GM20431 (cell line): ENCODE results near the gene DPYD.
"Not testable (repeated sequence)": the region's sequence is repeated elsewhere in the genome, so short reads cannot be mapped to it uniquely, and the experiment has no call there.

Experiments
- in situ Hi-C: fragments of 300-500 bp; cut with MseI, MboI; formaldehyde crosslinking; loops from one replicate; pipeline ENCODE4 v1.15.0; 2020; ENCODE audit warnings: low sequenced_read_pairs; ENCODE audit not compliant: unreplicated experiment

DPYD gene

DNA sequence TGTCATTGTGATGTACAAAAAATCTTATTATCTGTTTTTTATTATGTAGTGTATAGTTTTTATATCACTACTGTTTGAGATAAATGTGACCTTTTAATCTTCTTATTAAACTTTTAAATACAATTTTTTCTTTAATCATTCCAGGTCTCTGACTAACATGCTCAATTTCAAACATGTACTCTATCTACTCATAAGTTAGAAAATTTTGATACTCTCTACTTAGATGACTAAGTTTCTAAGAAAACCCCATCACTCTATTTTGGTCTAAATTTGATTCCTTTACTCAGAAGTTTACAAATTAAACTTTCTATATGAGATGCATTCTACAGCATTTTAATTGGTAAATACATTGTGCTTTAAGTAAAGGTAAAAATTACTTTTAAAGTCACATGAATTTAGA, 655.2 kb downstream of the DPYD start:
- in situ Hi-C loops = no loop called here

DNA sequence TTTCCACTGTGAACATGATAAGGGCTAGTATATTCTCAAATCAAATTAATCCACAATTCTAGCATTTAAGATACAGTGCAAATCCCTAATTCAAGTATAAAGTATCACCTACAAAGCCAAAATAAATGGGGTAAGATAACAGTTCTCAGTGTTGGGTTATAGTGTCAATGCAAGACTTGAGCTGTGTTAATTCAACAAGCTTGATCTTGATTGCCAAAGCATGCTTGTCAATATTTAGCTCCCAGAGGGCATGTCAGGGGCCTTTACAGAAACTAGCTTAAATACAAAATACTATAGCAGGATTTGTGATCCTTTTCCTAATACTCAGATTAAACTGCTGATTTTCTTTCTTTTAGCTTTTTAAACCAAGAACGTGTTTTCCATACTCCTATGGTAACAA, 658.0 kb downstream of the DPYD start:
- in situ Hi-C loops = no loop called here

DNA sequence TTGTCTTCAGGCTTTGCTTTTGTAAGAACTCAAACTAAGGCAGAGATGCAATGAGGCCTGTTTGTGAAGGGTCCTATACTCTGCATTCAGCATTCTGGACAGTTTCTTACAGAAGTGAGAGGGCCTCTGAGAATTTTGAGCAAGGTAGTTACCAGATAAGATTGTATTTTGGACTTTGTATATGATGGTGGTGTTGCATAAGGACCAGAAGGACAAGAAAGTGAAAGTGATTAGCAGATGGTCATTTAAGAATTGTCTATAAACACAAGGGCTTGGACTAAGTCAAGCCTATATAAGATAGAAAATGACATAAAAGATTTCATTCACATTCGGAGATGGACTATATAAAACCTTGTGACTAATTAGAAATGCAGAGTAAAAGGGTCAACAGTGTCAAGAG, 662.2 kb downstream of the DPYD start:
- in situ Hi-C loops = no loop called here

DNA sequence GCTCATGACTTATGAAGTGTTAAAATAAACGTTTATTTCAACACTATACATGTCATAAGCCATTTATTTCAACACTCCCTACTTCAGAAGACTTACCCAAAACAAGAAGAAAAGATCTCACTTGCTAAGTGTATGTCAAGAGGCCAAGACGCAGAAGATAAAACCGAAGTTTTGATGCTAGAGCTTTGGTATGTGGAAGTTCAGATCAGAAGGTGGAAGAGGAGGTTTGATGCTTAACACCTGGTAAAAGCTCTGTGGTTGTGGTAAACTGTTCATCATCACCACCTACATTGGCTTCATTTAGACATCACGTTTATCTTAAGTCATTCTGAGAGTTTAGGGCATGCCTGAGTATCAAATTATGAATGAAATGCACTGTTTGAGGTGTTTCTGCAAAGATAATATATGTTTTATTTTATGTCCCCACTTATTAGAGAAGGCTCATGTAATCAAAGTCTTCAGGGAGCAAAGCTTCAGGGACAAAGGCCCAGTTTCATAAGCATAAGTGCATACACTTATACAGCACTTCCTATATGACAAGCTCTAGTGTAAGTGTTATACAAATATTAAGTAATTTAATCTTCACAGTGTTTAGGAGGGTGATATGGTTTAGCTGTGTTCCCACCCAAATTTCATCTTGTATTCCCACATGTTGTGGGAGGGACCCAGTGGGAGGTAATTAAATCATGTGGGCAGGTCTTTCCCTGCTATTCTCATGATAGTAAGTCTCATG, 665.9 kb downstream of the DPYD start:
- in situ Hi-C loops = no loop called here

DNA sequence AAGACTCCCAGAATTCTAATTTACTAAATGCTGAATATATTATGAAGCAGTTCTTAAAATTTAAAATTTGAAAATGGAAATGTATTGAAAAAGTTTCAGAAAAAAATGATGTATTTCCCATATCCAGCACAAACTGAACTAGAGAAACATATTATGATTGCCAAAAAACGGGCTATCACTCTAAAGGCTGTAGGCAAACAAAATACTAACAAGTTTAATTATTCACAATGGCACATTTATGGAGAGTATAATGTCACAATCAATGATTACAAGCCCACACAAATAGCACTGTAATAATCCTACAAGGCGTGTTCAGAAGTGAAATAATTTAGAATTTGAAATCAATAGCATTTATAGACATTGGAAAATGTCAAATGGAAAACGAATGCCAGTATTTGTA, 667.9 kb downstream of the DPYD start:
- in situ Hi-C loops = no loop called here

DNA sequence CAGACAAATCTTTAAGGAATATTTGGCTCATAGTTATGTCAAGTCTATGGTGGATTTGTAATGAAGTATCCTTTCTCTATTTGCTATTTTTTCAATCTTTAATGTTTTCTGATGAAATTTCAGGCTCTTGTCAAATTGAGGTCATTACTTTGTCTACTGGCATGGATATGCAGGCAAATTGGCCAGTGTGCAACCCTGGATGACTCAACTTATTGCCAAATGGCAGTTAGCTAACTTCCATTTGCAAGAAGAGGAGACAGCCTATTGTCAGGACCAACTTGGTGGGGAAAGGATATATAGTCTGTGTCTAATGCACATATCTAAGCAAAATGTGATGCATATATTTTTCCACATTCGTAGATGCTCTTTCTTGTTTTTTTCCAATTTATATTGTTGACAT, 668.8 kb downstream of the DPYD start:
- in situ Hi-C loops = no loop called here

DNA sequence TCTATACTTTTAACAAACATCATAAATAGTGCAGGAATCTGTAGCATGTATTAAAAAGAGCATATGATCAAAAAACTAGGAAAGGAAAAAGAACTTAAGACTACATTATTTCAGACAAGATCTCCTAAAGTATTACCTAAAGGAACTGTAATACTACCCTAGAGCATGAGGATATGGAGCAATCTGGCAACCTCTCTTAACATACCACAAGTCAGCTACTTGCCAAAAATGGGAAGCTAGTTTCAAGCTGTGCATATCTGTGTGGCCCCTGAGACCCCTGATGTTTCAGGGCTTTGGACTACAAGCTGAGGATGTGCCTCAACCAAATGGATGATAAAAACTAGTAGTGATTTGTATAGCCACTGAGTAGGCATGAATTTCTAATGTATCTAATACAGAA, 673.6 kb downstream of the DPYD start:
- in situ Hi-C loops = no loop called here

DNA sequence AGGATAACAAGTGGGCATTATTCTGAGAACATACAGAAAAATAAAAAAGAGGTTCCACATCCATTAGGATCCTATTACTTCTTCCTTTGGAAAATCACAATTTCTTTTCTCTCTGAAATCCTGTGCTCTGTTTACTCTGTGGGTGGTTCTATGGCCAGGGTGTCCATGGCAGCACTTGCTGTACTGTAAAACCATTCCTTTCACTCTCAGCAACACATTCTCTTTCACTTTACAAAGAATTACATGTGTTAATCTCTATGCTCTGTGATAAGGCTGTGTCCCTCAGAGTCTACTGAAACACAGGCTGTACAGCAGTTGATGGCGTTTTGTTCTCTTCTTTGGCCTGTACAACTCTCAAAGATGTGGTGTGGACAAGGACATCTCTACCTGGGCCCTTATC, 675.2 kb downstream of the DPYD start:
- in situ Hi-C loops = no loop called here

DNA sequence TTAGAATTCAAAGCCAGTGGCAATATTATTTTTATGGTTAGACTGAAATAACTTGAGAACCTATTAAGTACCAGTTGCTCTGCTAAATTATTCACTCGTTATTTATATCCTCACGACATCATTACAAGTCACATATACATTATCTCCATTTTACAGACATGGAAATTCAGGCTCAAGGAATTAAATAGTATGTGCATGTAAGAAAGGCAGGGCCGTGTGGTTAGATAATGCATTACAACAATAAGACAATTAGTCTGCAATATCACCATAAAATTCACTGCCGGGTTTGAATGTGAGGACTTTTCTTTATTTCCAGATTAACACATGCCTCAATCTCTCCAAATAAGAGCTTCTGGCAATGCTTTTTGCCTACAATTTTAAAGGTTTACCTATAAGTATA, 675.8 kb downstream of the DPYD start:
- in situ Hi-C loops = no loop called here

DNA sequence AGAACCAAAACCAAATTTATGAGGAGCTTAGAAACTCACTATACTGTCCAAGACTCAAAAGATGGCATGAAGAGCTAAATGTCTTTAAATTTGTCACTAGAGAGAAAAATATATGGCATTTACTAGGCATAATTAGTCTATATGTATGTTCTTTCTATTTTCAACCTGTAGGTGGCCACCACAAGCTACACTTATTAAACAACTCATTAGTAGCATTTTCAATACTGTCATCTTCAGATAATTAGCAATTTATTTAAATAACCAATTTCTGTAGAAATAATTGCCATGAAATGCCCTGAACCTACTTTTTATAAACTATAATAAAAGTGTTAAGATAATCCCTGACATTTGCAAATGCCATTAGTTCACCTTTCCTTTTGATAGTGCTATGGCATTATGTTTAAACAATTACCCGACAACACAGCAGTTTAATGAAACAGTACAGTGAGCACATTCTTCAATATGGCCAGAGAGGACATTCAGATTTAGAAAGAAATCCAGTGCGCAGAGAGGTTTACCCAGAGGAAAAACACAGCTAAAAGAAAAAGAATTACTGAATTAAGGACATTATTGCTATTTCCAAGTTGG, 676.8 kb downstream of the DPYD start:
- in situ Hi-C loops = no loop called here

DNA sequence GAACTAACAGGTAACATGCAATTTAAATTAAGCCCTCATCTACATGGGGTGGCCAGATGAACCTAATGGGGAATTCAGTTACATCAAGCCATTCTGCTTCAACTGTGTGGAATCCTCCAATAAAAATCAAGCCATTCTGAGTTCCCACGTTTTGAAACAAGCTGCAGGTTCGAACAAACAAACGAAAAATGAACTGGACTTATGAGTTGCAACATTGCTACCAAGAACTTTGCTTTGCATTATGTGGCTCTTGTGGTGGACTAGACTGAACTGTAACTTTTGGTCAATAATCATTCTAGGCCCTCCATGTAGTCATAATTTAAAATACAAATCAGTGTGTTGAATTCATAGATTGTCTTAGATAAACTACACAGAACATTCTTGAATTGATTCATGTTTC, 682.0 kb downstream of the DPYD start:
- in situ Hi-C loops = no loop called here

DNA sequence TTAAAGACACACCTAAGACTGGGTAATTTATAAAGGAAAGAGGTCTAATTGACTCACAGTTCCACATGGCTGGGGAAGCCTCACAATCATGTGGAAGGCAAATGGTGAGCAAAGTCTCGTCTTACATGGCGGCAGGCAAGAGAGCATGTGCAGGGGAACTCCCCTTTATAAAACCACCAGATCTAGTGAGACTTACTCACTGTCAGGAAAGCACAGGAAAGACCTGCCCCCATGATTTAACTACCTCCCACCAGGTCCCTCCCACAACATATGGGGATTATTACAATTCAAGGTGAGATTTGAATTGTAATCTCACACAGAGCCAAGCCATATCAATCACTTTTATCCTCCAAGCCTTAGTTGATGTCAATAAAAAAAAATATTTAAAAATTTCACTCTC, 689.5 kb downstream of the DPYD start:
- in situ Hi-C loops = not testable (repeated sequence)

DNA sequence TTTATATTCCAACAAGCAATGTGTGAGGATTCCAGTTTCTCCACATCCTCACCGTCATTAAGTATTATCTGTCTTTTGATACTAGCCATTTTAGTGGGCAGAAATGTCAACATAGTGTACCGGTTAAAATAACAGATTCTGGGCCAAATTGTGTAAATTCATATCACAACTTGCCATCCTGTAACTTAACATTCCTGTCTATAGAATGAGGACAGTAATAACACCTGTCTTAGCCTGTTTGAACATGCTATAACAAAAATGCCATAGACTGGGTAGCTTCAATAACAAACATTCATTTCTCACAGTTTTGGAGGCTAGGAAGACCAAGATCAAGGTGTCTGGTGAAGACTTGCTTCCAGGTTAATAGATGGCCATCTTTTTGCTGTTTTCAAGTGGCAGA, 708.2 kb downstream of the DPYD start:
- in situ Hi-C loops = no loop called here

DNA sequence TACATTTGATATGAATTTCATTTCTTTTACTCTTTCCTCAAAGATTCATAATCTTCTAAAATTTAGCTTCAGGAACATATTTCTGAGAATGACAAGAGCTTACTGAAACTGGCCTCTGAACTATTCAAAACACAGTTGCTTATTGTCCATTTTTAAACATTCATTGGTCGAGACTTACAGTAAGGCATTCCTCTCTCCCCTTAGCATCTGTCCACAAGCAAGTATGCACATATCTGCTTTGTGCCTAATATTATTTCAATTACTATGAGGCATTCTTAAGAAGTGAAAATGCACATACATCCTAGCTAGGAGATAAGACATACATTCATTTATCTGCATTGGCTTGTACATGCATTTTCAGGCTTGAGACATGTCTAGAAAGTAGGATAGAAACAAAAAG, 710.5 kb downstream of the DPYD start:
- in situ Hi-C loops = no loop called here

DNA sequence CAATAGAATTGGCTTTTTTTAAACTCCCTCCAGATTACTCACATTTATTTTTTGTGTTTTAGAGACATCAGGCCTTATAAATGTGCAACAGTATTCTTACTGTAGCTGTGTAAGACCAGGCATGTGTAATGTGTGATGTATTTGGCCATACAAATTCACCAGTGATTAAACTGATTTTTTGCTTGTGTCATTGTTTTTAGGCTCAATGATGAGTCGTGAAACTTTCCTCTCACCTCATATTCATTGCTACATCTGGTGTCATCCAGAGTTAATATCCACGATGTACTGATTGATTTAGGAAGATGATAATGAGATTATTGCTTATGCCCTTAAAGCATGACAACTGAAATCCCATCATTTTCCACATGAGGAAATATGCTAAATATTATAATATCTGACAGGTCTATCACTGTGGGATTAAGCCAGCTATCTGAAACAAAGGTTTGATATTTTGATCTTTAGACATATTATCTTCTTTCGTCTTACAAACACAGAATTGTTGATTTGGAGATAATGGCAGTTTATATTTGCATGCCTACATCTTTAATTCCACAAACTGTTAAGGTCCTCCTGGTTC, 711.4 kb downstream of the DPYD start:
- in situ Hi-C loops = no loop called here

DNA sequence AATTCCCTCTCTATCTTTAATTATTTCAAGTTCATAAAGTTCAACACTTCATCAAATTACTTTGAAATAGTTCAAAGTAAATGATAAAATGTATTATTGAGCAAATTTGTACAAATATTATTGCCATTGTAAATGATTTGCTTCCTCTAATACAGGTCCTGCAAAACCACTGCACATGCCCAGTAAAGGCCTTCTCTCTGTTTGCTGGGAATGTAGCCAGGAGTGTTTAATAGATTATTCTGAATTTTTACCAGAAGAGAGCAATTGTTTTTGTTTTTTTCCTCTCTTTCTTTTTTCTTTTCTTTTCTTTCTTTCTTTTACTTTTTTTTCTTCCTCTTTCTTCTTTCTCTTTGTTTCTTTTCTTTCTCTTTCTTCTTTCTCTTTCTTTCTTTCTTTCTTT, 713.0 kb downstream of the DPYD start:
- in situ Hi-C loops = no loop called here

DNA sequence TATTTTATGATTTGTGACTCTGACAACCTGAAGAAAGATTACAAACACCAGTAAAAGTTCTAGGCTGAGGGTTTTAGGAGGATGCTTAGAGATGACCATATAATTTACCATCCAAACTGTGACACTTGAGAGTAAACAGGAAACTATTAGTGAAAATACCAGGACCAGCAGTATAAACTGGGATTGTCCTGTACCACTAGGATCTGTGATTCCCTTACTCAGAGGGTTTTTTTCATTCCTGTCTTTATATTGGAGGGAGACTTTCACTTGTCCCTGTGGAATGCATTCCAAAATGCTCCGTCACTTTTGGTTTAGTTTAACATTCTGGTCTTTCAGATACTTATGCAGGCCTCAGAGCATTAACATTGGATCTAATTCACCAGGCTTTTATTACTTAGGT, 716.4 kb downstream of the DPYD start:
- in situ Hi-C loops = no loop called here

DNA sequence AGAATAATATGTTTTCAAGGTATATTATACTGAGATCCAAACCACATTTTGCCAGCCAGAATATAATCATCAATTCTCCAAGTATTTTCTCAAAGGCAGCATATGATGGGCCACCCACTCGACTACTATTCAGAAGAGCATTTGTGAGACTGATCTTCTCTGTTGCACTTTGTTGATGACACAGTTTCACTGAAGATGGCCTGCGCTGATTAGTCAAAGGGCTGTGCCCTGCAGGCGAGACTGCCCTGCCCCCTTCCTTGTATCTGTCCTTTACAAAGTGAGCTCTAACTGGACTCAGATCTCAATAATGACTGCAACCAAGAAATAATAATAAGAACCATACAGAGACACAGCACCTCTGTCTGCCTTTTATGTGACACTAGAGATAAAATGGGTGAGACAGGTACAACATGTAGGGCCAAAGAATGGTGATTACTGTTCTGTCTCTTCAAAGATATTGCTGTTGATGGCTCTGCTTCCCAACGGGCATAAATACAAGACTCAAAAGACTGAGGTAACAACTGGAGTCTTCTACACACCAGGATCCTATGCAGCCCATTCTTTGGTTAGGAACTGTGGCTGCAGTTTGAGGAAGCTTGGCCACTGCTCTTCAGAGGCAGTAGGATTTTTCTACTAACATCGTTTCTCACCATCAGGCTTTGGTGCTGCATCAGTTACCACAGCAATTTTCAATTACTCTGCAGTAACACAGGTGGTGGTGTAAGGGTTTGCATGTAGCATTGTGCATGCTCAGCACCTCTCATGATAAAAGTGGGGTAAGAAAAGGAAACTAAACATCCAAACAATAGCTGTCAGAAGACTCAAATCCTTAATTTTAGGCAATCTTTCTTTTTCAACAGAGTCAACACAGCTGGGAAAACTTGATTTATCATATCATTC, 718.1 kb downstream of the DPYD start:
- in situ Hi-C loops = no loop called here

DNA sequence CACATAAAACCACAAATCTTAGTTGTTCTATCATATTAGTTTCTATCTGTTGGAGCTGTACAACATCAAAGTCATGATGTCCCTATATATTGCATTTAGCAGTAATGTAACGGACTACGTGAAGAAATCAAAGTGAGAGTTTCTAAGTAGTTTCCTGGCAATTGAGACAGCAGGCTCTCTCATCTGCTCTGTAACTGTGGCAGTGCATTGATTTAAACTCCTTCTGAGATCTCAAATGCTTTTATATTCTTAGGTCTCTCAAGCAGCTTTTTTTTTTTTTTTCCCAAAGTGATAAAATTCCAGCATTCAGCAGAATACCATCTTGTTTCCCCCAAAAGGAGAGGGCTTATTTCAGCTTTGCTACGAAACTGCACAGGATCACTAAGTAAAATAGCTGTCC, 719.2 kb downstream of the DPYD start:
- in situ Hi-C loops = no loop called here

DNA sequence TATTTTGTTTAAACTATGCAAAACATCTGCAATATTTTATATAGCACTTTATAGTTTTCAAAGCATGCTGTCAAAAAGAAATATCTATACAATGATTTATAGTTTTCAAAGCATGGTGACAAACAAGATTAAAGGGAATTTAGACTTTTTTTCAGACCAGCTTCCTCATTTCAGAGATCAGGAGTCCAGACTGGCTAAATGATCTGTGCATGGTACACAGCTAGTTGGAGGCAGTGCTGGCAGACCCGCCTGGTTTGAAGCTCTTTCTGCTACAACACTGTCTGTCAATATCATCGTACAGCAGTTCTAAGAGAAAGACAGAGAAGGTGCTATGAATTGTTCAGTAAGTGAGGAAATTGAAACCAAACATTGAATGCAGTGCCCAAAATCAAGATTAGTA, 720.2 kb downstream of the DPYD start:
- in situ Hi-C loops = no loop called here
